IMR-90 (cell line): ENCODE results near the gene CHRM4. TPM values are rescaled to one million over a fixed set of nuclear protein-coding genes. Genes with fewer than 3 reads are reported as not detected.

Experiments
- ATAC-seq: fragments of 200-7000 bp; cut with Tn5 transposase; 2 replicates; pipeline ENCODE4 v1.9.1; 2020; ENCODE audit warnings: low read depth, mild to moderate bottlenecking, moderate library complexity
- BruUV-seq: library from RNA; stranded (reverse); fragments of 400-500 nt; replicated peaks from 2 replicates; lab custom pipeline; 2021; lab: Mats Ljungman, UMichigan
- CTCF ChIA-PET: fragments of 300-600 bp; formaldehyde crosslinking; extraction: SDS; loops from one replicate; lab custom pipeline; 2021; ENCODE audit warnings: antibody characterized with exemption; lab: Yijun Ruan, JAX
- POLR2A ChIA-PET: fragments of 300-600 bp; sonication (Branson Sonifier 250); formaldehyde crosslinking; loops from one replicate; lab custom pipeline; 2022; ENCODE audit warnings: antibody characterized with exemption; ENCODE audit not compliant: unreplicated experiment; lab: Charles Lee
- DNase-seq: peaks from one replicate; pipeline ENCODE4 v3.0.0; 2013
- H2AFZ ChIP-seq: replicated peaks from 2 replicates; pipeline ENCODE3; 2013; ENCODE audit warnings: low read length, mild to moderate bottlenecking; ENCODE audit not compliant: poor library complexity
- H2AK5ac ChIP-seq: 2 replicates; pipeline ENCODE4 v1.6.1; 2013; ENCODE audit warnings: low read depth, low read length, inconsistent platforms
- H2AK9ac ChIP-seq: replicated peaks from 2 replicates; pipeline ENCODE3; 2013; ENCODE audit warnings: mild to moderate bottlenecking, low read depth, low read length, moderate library complexity; ENCODE audit not compliant: poor library complexity
- H2BK120ac ChIP-seq: 2 replicates; pipeline ENCODE4 v1.6.1; 2013; ENCODE audit warnings: low read depth, low read length, inconsistent platforms
- H2BK15ac ChIP-seq: 3 replicates; pipeline ENCODE4 v1.6.1; 2013; ENCODE audit warnings: low read depth, low read length, inconsistent platforms
- H2BK20ac ChIP-seq: 2 replicates; pipeline ENCODE4 v1.6.1; 2013; ENCODE audit warnings: low read depth, mild to moderate bottlenecking, inconsistent platforms, low read length, moderate library complexity
- H2BK5ac ChIP-seq: 2 replicates; pipeline ENCODE4 v1.6.1; 2013; ENCODE audit warnings: mild to moderate bottlenecking, low read depth, low read length, inconsistent platforms; ENCODE audit not compliant: poor library complexity, severe bottlenecking
- H3K14ac ChIP-seq: replicated peaks from 2 replicates; pipeline ENCODE4 v1.6.1; 2013; ENCODE audit warnings: low read depth, low read length, inconsistent platforms
- H3K18ac ChIP-seq: 2 replicates; pipeline ENCODE4 v1.6.1; 2013; ENCODE audit warnings: low read depth, low read length, control low read depth
- H3K23ac ChIP-seq: 2 replicates; pipeline ENCODE4 v1.6.1; 2013; ENCODE audit warnings: low read depth, low read length, inconsistent platforms
- H3K27ac ChIP-seq: 2 replicates; pipeline ENCODE4 v1.5.1; 2013; ENCODE audit warnings: mild to moderate bottlenecking, control low read depth, low read length; ENCODE audit not compliant: insufficient read depth
- H3K27me3 ChIP-seq: 2 replicates; pipeline ENCODE4 v1.6.1; 2013; ENCODE audit warnings: low read length; ENCODE audit not compliant: control insufficient read depth, insufficient read depth
- H3K36me3 ChIP-seq: 2 replicates; pipeline ENCODE4 v1.6.1; 2013; ENCODE audit warnings: low read length, mixed read lengths; ENCODE audit not compliant: control insufficient read depth, insufficient read depth
- H3K4ac ChIP-seq: 2 replicates; pipeline ENCODE4 v1.6.1; 2013; ENCODE audit warnings: low read depth, low read length, inconsistent platforms
- H3K4me1 ChIP-seq: 2 replicates; pipeline ENCODE4 v1.6.1; 2013; ENCODE audit warnings: low read length, mixed read lengths; ENCODE audit not compliant: control insufficient read depth, insufficient read depth
- H3K4me2 ChIP-seq: 2 replicates; pipeline ENCODE4 v1.6.1; 2013; ENCODE audit warnings: low read depth, mild to moderate bottlenecking, control low read depth, low read length, moderate library complexity
- H3K4me3 ChIP-seq: 2 replicates; pipeline ENCODE4 v1.5.1; 2013; ENCODE audit warnings: low read depth, mild to moderate bottlenecking, control low read depth, low read length, moderate library complexity; ENCODE audit not compliant: insufficient read depth
- H3K56ac ChIP-seq: 2 replicates; pipeline ENCODE4 v1.6.1; 2013; ENCODE audit warnings: low read length, inconsistent platforms; ENCODE audit not compliant: insufficient read depth; ENCODE audit errors: extremely low read depth
- H3K79me1 ChIP-seq, 2 experiments: 2 replicates each; pipeline ENCODE4 v1.6.1; 2013; ENCODE audit warnings: low read length in 2 of 2, inconsistent platforms in 1 of 2, low read depth in 1 of 2
- H3K9ac ChIP-seq: 2 replicates; pipeline ENCODE4 v1.6.1; 2013; ENCODE audit warnings: low read depth, low read length, control low read depth
- H3K9me1 ChIP-seq: 2 replicates; pipeline ENCODE4 v1.6.1; 2013; ENCODE audit warnings: low read length, inconsistent platforms; ENCODE audit not compliant: insufficient read depth
- H3K9me3 ChIP-seq: 2 replicates; pipeline ENCODE4 v1.6.1; 2013; ENCODE audit warnings: low read length; ENCODE audit not compliant: control insufficient read depth, insufficient read depth
- H4K20me1 ChIP-seq: 2 replicates; pipeline ENCODE4 v1.6.1; 2013; ENCODE audit warnings: low read length, inconsistent platforms; ENCODE audit not compliant: insufficient read depth
- H4K5ac ChIP-seq: 2 replicates; pipeline ENCODE4 v1.6.1; 2013; ENCODE audit warnings: mild to moderate bottlenecking, low read depth, low read length, control low read depth
- H4K8ac ChIP-seq, 2 experiments: 2 replicates each; pipeline ENCODE4 v1.6.1; 2013; ENCODE audit warnings: low read depth in 2 of 2, low read length in 2 of 2, control low read depth in 1 of 2, inconsistent platforms in 1 of 2
- H4K91ac ChIP-seq: 2 replicates; pipeline ENCODE4 v1.6.1; 2013; ENCODE audit warnings: low read depth, low read length, inconsistent platforms; ENCODE audit not compliant: insufficient read depth
- BHLHE40 ChIP-seq: fragments of 150-350 bp; IDR thresholded peaks from 2 replicates; pipeline ENCODE4 v1.6.1; 2016; ENCODE audit warnings: mild to moderate bottlenecking, low read depth, low read length
- FOS ChIP-seq: fragments of 150-350 bp; IDR thresholded peaks from 2 replicates; pipeline ENCODE4 v1.6.1; 2016; ENCODE audit warnings: low read depth, low read length
- MAFK ChIP-seq: IDR thresholded peaks from 2 replicates; pipeline ENCODE4 v1.6.1; 2012; ENCODE audit warnings: low read depth, low read length, improper control_type of control experiment
- MAZ ChIP-seq: IDR thresholded peaks from 2 replicates; pipeline ENCODE4 v1.6.1; 2012; ENCODE audit warnings: low read depth, mild to moderate bottlenecking, low read length, improper control_type of control experiment, moderate library complexity, borderline replicate concordance
- MXI1 ChIP-seq: IDR thresholded peaks from 2 replicates; pipeline ENCODE4 v1.6.1; 2012; ENCODE audit warnings: low read depth, mild to moderate bottlenecking, low read length, moderate library complexity, borderline replicate concordance
- NFE2L2 ChIP-seq: fragments of 150-350 bp; IDR thresholded peaks from 2 replicates; pipeline ENCODE4 v1.6.1; 2016; ENCODE audit warnings: low read depth, mild to moderate bottlenecking, low read length
- POLR2A ChIP-seq: IDR thresholded peaks from 2 replicates; pipeline ENCODE4 v1.6.1; 2012; ENCODE audit warnings: mild to moderate bottlenecking, low read depth, low read length
- RAD21 ChIP-seq: IDR thresholded peaks from 2 replicates; pipeline ENCODE4 v1.6.1; 2012; ENCODE audit warnings: low read length, improper control_type of control experiment
- WGBS, 2 experiments: methylation state at CpG; one replicate each; pipeline versions ENCODE4 v1.1.5 to v1.1.7; 2013; ENCODE audit warnings: missing lambda C conversion rate in 2 of 2; ENCODE audit not compliant: insufficient read length in 1 of 2; ENCODE audit errors: extremely low coverage in 2 of 2; 5-methylcytosine and 5-hydroxymethylcytosine counted together
- dilution Hi-C: fragments of 300-500 bp; cut with HindIII; formaldehyde crosslinking; loops from one replicate; pipeline ENCODE4 v1.14.3; 2018; ENCODE audit warnings: low sequenced_read_pairs; ENCODE audit not compliant: unreplicated experiment
- in situ Hi-C: fragments of 300-500 bp; cut with MboI; formaldehyde crosslinking; loops from 3 replicates; pipeline ENCODE4 v1.14.3; 2019; ENCODE audit warnings: low sequenced_read_pairs, inconsistent platforms, mixed read lengths
- intact Hi-C: fragments of 100-400 bp; cut with micrococcal nuclease; formaldehyde crosslinking; loops from 2 replicates; pipeline ENCODE4 v1.10.0; 2022
- polyA plus RNA-seq, 3 experiments: library from polyadenylated mRNA; depleted of rRNA; stranded (reverse); fragments of >200 nt; gene quantifications; 2 replicates each; pipeline ENCODE4 v1.2.3, GENCODE V29; 2012; ENCODE audit warnings: low replicate concordance in 1 of 3
- total RNA-seq: library from RNA; depleted of rRNA; stranded (reverse); fragments of >200 nt; gene quantifications from 2 replicates; pipeline ENCODE4 v1.2.3, GENCODE V29; 2012
- TF ChIP-seq, protein P1 (sequence below): conservative IDR thresholded peaks from 2 replicates; pipeline ENCODE4 v1.5.1; 2012; ENCODE audit warnings: mild to moderate bottlenecking, low read depth, low read length, improper control_type of control experiment
- TF ChIP-seq, protein P2 (sequence below): fragments of 150-350 bp; IDR thresholded peaks from 2 replicates; pipeline ENCODE4 v1.6.1; 2016; ENCODE audit warnings: low read depth, mild to moderate bottlenecking, low read length, moderate library complexity, borderline replicate concordance
- TF ChIP-seq, protein P3 (sequence below): fragments of 150-350 bp; IDR thresholded peaks from 2 replicates; pipeline ENCODE4 v1.6.1; 2017; ENCODE audit warnings: mild to moderate bottlenecking, antibody characterized with exemption, low read length, low read depth

CHRM4 gene
- total and polyA plus RNA-seq, 2 of the 4 experiments (the other 2 are of a cell fraction), result 0.09 to 0.18 TPM

DNA sequence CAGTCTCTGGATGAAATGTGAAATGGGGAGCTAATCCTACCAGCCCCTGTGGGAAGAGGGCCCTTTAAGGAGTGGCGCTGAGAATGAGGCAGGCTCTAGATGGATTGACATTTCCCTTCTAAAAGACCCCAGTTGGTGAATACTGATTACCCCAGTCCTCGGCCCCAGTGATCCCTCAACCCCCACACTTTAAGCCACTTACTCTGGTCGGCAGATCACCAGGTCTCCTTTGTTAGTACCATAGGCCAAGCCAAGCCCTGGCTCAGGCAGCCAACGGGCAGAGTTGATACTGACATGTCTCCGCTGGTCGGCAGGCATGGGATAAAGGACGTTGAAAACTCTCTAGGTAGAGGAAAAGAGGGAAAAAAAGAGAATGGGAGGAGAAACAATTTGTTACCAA lies 26.1 kb upstream of the CHRM4 start:
- peaks cover 0 to 11% of the 10 kb centered on the region in 2 experiments; a peak in 1 of 4 replicates for H3K79me1 ChIP-seq
- no peak overlapping the region for H2AK5ac ChIP-seq
- no peaks in the 10 kb centered on the region for H3K27me3 ChIP-seq
- H3K36me3 ChIP-seq, result peaks cover 31% of the 10 kb centered on the region
- no peak overlapping the region for H4K5ac ChIP-seq
- ChIA-PET CTCF (no interaction called here), POLR2A (no interaction called here)
- no peak overlapping the region for H3K4ac ChIP-seq
- no peaks in the 10 kb centered on the region for H3K4me1 ChIP-seq
- no CpG with 5 or more reads among the region's 7 CpGs for WGBS, 2 experiments
- H3K56ac ChIP-seq, result no peak overlapping the region
- dilution Hi-C loops, result no loop called here
- H3K18ac ChIP-seq, result no peak overlapping the region
- H2AK9ac ChIP-seq, result no peak overlapping the region
- H3K4me3 ChIP-seq, result no peak overlapping the region
- TF ChIP-seq MAFK (no peak), POLR2A (no peak), BHLHE40 (no peak), RAD21 (no peak), NFE2L2 (no peak), MAZ (no peak), MXI1 (no peak), FOS (no peak)
- TF ChIP-seq, protein P1, sequence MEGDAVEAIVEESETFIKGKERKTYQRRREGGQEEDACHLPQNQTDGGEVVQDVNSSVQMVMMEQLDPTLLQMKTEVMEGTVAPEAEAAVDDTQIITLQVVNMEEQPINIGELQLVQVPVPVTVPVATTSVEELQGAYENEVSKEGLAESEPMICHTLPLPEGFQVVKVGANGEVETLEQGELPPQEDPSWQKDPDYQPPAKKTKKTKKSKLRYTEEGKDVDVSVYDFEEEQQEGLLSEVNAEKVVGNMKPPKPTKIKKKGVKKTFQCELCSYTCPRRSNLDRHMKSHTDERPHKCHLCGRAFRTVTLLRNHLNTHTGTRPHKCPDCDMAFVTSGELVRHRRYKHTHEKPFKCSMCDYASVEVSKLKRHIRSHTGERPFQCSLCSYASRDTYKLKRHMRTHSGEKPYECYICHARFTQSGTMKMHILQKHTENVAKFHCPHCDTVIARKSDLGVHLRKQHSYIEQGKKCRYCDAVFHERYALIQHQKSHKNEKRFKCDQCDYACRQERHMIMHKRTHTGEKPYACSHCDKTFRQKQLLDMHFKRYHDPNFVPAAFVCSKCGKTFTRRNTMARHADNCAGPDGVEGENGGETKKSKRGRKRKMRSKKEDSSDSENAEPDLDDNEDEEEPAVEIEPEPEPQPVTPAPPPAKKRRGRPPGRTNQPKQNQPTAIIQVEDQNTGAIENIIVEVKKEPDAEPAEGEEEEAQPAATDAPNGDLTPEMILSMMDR, result no peak
- TF ChIP-seq, protein P2, sequence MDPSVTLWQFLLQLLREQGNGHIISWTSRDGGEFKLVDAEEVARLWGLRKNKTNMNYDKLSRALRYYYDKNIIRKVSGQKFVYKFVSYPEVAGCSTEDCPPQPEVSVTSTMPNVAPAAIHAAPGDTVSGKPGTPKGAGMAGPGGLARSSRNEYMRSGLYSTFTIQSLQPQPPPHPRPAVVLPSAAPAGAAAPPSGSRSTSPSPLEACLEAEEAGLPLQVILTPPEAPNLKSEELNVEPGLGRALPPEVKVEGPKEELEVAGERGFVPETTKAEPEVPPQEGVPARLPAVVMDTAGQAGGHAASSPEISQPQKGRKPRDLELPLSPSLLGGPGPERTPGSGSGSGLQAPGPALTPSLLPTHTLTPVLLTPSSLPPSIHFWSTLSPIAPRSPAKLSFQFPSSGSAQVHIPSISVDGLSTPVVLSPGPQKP, result no peak
- TF ChIP-seq, protein P3, sequence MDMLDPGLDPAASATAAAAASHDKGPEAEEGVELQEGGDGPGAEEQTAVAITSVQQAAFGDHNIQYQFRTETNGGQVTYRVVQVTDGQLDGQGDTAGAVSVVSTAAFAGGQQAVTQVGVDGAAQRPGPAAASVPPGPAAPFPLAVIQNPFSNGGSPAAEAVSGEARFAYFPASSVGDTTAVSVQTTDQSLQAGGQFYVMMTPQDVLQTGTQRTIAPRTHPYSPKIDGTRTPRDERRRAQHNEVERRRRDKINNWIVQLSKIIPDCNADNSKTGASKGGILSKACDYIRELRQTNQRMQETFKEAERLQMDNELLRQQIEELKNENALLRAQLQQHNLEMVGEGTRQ, result no peak
- H3K27ac ChIP-seq, result no peak overlapping the region
- ATAC-seq (no peak), DNase-seq (no peak)
- no peak overlapping the region for H4K91ac ChIP-seq
- H3K4me2 ChIP-seq, result no peak overlapping the region
- H4K20me1 ChIP-seq, result no peaks in the 10 kb centered on the region
- H3K9ac ChIP-seq, result no peak overlapping the region
- H2AFZ ChIP-seq, result no peak overlapping the region
- BruUV-seq, result no TSS peak
- no peak overlapping the region for H3K14ac ChIP-seq
- H2BK15ac ChIP-seq, result no peak overlapping the region
- H2BK5ac ChIP-seq, result no peak overlapping the region
- H3K23ac ChIP-seq, result no peak overlapping the region
- H3K9me3 ChIP-seq, result no peaks in the 10 kb centered on the region
- no peak overlapping the region for H2BK120ac ChIP-seq
- in situ Hi-C loops, result no loop called here
- H4K8ac ChIP-seq, result no peak overlapping the region
- H3K9me1 ChIP-seq, result peaks cover 23% of the 10 kb centered on the region
- H2BK20ac ChIP-seq, result no peak overlapping the region
- intact Hi-C loops, result no loop called here
